SK-MEL-5 (cell line): ENCODE data around the gene GBGT1. TPM values are rescaled to one million over a fixed set of nuclear protein-coding genes. Genes with fewer than 3 reads are reported as not detected.
A peak's percentile ranks its signal among the peaks of the same experiment; 100 is the strongest.

Experiments
- DNase-seq: peaks from one replicate; pipeline ENCODE4 v3.0.0-alpha.2; 2016; ENCODE audit warnings: low read depth, low spot score
- in situ Hi-C: cut with HindIII; loops from 2 replicates; pipeline ENCODE4 v1.10.0; 2016; ENCODE audit warnings: low sequenced_read_pairs, high pct_unique_total_duplicates, low pct_unique_long_range_greater_than_20kb
- total RNA-seq: library from RNA; depleted of rRNA; stranded (reverse); fragments of >200 nt; shearing (Covaris generic); gene quantifications from 2 replicates; pipeline ENCODE4 v1.2.3, GENCODE V29; 2014

GBGT1 gene
- total RNA-seq, 1 experiment from 2014 or later: not detected

DNA sequence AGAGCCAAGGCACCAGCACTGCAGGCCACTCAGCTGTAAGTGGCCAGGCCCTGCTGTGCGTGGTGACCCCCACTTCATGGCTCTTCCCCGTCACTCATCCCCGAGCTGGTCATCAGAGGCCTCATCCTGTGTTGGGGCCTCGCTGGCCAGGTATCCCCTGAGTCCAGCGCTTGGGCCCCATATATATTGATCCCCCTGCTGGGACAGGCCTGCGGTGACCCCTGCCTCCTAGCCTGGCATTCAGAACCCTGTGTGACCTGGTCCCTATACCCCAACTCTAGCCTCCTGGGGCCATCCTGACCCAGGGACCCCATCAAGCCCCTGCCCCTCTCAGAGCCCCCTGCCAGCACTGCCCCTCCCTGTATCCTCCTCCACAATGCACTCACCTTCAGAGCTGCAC is 12.7 kb downstream of the GBGT1 start:
- in situ Hi-C loops: no loop called here

DNA sequence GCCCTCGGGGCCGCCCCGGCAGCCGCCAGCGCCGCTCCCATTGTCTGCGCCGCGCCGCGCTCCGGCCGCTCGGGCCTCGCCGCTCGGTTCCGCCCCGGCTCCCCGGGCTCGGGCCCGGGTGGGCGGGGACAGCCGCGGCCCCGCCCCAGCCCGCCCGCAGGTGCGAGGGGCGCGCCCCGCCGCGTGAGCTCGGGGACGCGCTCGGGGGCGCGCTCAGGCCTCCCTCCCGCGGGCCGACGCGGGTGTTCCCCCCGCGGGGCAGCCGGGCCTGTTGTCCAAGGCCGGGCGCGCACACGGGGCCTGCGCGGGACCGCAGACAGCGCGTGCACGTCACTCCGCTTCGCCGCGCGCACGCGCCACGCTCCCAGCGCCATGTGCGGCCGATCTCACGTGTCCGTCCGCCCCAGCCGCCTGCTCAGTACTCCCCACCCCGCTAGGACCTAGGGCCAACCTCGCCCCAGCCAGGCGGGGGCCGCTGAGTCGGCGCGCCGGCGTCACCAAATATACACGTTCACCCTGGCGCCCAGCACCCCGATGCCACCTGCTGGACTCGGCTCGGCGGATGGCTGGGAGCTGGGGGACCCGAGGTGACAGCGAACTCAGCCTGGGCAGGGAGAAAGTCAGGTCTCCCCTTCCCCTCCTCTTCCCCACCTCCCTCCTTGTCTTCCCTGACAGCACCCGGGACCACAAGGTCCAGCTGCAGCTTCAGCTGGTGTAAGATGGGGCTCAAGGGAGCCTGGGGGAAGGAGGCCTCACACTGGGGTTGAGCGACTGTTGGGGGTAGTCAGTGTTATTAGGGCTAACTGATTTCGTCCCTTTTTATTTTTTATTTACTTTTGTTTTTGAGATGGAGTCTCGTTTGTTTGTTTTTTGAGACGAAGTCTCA is 14.3 kb downstream of the GBGT1 start:
- in situ Hi-C loops: no loop called here
- peak; percentile 86 for DNase-seq

More for the DNA sequence above, 12.7 kb downstream of the GBGT1 start:
- DNase-seq: no peak

DNA sequence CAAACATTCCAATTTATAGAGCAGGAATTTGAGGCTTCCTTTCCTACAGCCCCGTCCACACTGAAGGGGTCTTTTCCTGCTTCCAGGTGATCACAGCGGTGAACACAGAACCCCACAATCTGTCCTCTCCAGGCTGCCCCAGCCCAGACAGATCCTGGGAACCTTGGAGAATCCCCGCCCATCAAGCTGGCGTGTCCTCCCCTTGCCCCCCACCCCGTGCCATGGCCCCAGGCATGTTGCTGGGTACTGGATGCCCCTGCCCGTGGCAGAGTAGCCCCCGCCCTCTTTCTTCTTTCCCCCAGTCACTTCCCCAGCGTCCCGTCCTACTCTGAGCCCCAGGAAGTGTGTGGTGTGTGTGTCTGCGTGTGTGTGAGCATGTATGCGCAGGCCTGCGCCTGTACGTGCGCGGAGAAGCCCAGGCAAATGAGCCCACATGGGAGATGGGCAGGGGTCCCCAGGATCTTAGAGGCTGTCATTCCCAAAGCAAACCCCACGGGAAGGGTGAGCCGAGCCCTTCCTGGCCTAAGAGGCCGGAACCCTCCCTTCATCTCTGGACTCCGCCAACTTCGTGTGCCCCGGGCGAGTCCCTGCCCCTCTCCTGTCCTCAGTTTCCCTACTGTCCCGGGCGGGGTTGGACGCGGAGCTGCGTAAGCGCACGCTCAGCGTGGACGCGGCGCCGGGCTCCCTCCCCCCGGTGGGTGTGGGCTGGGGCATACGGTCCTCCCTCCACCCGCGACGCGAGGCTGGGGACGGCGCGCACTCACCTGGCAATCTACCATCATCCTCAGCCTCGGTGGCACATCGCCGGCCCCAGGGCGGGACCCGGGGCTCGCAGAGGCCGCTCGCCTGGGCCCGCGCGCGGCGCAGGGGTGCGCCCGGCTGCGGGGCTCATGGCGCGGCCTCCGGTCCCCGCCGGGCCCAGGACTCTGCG is 15.2 kb downstream of the GBGT1 start:
- in situ Hi-C loops: no loop called here
- DNase-seq: peak; percentile 8

DNA sequence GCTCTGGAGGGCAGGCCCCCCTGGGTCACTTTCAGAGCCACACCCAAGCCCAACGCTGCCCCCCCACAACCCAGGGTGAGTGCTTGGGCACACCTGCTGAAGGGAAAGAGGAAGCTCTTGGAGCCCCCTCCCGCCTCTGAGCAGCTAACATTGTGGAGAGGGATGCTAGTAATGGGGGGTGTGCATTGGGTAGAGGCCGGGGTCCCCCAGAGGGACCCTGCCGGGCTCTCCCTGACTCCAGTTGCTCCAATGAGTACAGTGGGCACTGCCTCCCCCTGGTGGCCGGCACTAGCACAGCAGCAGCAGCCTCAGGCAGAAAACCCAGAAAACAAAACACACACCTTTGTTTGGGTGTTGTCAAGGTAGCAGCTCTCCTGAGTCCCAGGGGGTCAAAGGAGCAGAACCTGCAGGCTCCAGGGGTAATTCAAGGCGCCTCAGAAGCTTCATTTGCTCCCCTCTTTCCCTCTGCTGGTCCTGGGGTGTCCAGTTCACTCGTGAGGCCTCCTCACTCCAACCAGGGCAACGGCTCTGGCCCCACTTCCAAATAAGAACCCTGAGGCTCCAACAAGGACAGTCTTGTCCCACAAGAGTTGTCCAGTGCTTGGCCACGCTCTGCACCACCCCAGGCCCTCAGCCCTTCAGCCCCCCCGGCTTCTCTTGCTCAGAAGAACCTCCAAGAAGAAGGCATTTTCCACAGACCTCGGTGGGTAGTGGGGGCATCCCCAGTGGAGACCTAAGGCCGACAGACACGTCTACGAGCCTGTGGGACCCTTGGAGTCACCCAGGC is 16.1 kb downstream of the GBGT1 start:
- in situ Hi-C loops: no loop called here
- DNase-seq: peak; percentile 62

DNA sequence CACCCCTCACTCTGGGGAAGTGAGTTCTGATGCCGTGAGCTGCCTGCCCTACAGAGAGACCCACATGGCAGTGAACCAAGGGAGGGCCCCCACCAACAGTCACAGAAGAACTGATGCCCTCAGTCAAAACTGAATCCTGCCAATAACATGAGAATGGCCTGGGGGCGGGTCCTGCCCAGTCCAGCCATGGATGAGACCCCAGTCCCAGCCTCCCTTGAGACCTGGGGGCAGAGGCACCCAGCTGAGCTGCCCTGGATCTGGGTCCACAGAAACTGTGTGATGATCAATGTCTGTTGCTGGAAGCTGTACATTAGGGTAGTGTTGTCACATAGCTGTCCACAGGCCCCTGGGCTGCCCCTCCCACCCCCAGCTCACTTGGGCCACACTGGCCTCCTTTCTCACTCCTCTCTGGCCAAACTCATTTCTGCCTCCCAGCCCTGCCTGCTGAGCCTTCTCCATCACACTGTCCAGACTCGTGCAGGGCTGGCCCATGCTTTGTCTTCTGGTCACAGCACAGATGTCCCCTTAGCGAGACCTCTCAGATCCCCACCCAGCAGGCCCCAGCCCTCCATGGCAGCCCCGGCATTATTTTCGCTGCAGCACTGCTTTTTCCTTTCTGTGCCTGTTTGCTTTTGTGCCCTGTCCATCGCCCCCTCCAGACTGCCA is 16.8 kb downstream of the GBGT1 start:
- in situ Hi-C loops: no loop called here
- DNase-seq: no peak

DNA sequence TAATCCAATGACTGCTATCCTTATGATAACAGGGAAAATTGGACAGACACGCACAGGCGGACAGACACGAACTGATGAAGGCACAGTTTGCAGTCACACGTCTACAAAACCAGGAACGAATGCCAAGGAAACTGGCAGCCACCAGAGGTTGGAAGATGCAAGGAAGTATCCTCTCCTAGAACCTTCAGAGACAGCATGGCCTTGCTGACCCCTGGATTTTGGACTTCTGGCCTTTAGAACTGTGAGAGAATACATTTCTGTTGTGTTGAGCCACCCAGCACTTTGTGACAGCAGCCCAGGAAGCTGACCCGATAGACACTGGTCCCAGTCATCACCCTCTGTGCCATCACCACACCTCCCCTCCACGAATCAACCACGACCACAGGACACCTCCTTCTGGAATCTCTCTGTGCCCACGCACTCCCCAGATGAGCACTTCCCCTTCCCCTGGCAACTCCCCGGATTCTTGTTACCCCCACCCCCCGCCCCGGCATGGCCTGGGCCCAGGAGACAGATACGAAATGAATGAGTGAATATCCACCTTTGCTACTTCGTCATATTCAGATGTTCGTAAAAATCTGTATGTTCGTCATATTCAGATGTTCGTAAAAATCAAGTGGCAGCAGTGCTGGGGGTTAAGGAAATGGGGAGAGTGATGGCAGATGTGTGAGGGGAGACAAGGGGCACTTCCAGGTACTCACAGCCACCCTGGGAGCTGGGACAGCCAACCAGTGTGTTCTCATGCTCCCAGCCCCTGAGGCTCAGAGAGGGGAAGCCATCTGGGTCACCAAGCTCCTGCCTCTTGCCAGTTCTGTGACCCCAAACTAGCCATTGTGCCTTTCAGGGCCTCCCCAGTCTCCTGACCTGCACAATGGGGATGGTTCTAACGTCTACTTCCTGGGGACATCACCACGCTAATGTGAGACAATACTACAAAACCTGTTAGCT is 18.5 kb downstream of the GBGT1 start:
- DNase-seq: no peak
- in situ Hi-C loops: no loop called here

DNA sequence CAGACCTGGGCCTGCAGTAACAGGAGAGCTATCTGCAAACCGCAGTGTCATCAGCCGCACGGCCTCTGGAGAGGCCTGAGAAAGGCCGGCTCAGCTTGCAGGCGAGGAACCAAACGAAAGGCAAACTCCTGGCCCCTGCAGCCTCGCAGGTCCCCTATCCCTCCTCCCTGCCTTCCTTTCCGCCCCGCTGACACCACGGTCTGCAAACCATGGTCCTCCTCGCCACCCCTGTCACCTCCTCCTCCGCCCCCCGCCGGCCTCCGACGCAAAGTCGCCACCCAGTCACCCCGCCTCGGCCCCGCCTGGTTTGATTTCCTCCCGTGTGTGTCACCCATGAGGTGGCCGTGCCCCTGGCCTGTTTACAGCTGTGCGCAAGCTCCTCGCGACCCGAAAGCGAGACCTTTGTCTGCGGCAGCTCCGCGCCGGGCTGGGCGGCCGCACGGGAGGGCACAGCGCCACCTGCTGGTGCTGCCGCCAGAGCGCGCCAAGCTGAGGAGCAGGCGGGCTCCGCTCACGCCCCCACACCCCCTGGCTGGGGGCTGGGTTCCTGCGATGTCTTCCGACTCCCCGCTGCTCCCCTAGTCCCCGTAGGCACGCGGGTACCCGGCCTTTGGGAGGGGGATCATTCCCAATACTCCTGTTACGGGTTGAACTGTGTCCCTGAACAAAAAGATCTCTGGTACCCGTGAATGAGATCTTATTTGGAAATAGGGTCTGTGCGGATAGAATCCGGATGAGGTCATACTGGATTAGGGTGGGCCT is 19.4 kb downstream of the GBGT1 start:
- in situ Hi-C loops: no loop called here
- DNase-seq: peak; percentile 62

DNA sequence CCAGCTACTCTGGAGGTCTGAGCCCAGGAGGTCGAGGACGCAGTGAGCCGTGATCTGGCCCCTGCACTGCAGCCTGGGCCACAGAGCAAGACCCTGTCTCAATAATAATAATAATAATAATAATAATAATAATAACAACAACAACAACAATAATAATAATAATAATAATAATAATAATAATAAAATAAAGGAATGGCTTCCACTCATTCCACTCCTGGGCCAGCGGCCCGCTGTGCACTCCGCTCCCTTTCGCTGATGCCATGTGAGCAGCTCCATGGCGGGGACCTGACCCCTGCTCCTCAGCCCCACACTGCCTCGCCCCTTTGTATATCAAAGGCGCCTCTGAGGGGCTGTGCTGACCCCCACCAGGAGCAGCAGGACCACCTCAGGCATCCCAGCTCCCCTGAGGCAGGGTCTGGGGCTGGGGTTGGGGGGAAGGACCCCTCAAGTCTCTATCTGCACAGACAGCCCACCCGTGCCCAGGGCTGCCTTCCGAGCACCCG is 20.0 kb downstream of the GBGT1 start:
- no peak for DNase-seq
- in situ Hi-C loops: no loop called here

DNA sequence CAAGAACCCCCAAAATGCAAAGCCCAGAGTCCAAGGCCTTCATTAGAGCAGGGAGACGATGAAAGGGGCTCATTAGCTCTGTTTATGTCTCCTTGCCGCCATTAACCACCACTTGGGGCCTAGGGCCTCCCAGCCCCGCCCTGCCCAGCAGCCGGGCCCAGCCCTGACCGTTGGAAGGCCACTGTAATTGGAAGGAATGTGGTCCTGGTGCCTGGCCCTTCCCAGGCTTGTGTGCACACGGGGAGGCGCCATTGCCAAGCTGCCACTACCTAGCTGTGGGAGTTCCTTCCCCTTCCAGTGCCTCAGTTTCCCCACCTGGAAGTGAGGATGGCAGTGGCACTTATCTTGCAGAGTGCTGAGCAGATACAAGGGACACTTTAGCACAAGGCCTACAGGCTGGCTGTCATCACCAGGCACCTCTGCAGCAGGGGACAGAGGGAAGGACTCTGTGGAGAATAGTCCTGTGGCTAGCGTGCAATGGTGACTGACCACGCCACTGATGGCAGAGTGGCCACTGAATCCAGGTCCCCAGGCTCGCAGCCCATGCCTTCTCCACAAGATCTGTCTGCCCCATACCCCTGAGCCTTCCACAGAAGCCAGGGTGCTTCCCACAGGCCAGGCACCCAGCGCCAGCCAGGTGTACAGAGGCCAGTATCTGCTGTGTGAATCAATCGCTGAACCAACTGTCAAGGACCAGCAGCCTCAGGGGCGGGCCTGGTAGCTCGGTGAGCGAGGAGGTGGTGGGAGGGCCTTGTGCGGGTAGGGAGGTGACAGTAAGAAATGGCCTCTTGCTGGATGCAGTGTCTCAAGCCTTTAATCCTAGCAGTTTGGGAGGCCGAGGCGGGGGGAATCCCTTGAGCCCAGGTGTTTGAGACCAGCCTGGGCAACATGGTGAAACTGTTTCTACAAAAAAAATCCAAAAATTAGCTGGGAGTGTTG is 20.8 kb downstream of the GBGT1 start:
- DNase-seq: no peak
- in situ Hi-C loops: no loop called here

DNA sequence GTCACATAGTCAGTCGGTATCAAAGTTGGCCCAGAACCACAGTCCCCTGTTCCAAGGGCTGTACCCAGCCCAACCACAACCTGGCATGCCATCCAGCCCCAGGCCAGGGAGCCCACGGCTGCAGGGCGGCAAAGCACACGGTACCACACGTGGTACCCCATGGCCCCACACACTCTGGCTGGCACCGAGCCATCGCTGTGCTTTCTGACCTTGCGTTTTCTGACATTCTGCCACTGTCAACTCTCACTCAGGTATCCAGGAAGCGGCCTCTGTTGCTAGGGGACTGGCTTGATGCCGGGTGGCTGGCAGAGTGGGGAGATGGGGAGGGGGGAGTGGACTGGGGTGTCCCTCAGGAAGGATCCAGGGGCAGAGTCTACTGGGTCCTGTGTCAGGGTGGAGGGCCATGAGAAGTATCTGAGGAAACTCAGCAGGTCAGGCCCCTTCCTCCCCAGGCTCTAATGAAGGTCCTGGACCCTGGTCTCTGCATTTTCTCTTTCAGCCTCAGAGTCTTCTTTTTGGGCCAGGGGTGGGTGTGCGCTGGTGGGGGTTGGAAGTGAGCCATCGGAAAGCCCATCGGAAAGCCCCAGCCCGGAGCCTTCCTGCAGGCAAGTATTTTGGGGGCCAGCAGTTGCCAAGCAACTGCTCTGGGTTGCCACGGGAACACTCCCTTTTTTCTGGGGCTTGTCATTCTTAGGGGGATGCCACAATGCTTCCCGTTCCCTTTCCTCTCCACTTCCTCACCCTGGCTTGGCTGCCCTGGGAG is 21.7 kb downstream of the GBGT1 start:
- in situ Hi-C loops: no loop called here
- DNase-seq: no peak

DNA sequence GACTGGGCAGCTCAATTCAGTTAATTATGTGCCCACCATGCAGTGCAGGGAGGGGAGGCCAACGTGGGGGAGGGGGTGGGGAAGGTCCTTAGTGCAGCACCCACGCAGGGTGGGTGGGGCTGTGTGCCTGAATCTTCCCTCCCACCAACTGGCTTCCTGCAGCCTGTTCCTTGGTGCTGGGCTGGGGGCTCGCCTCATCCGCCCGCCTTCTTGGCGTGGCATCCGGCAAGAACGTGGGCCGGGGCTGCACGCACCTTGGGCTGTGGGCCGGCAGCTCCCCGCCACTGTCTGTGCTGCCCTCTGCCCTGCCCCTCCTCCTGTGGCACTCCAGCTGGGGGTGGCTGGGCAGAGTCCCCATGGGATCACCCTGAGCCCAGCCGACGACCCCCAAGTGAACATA is 23.1 kb downstream of the GBGT1 start:
- no peak for DNase-seq
- in situ Hi-C loops: no loop called here

DNA sequence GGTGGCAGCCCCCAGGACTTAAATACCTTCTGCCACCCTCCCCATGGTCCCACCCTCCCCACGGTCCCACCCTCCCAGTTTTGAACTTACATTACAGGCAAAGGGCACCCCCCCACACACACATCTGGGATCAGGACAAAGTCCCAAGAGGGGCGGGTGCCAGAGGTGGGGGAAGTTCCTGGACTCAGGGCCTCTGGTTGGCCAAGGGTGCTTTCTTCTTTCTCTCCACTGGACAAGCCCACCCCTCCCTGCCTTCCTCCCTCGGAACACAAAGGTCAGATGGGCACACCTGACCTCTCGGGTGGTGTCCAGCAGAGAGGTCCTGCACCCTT is 23.6 kb downstream of the GBGT1 start:
- in situ Hi-C loops: no loop called here
- DNase-seq: no peak

DNA sequence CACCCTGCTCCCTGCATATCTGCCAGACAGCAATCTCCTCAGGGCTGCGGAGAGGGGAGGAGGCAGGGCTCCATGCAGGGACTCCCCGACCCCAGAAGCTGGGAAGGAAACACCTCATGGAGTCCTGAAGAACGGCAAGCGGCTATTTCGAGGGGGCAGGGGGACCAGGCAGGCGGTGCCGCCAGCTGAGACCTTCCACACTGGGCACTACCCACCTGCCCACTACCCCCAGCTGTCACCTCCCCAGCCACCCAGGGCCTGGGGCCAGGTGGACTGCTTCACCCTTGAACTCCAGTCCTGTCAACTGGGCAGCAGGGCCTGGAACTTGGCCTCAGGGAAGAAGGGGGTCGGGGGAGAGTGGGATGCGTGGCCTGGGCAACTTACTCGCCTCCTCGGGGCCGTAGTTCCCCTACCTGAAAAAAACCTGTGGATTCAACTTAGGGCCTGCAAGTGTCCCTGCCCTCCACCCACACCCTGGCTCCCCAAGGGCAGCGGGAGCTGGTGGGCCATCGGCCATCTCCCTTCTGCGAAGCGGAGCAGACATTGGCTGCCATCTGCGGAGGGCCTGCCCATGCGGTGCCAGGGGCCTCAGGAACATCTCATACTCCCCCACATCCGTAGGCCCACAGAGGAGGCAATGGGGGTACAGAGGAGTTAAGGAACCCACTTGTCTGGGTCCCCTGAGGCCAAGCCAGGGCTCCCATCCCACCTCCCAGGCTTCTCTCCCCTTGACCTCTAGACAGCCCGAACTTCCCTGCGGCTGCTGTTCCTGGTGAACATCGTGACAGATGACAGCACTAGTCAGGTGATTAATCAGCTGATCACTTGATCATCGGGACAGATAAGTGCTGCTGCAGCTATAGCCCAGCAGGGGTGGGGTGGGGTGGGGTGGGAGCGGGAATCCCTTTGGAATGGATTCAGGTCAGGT is 24.2 kb downstream of the GBGT1 start:
- in situ Hi-C loops: no loop called here
- DNase-seq: peak; percentile 40
